Keratinocyte (primary cell): Measurements from ENCODE around the gene ADAM15. TPM values are rescaled to one million over a fixed set of nuclear protein-coding genes. Genes with fewer than 3 reads are reported as not detected.

ENCODE experiments used
- DNase-seq: peaks from one replicate; pipeline ENCODE4 v3.0.0-alpha.2; 2011; ENCODE audit warnings: low read depth, missing footprints, low spot score
- FAIRE-seq: peaks from 2 replicates; lab custom pipeline; 2011; peaks lifted over from hg19 to GRCh38; lab: Jason Lieb, UNC
- H2AFZ ChIP-seq: 2 replicates; pipeline ENCODE4 v1.6.0; 2012; ENCODE audit warnings: low read length, control low read depth, inconsistent platforms; ENCODE audit not compliant: control insufficient read depth
- H3K27ac ChIP-seq: 2 replicates; pipeline ENCODE4 v1.5.1; 2011; ENCODE audit warnings: low read length; ENCODE audit not compliant: control insufficient read depth, insufficient read depth
- H3K27me3 ChIP-seq: 3 replicates; pipeline ENCODE4 v1.6.0; 2011; ENCODE audit warnings: low read length; ENCODE audit not compliant: control insufficient read depth, insufficient read depth; ENCODE audit errors: extremely low read depth
- H3K36me3 ChIP-seq, 2 experiments: 2 replicates in 1 of 2; 3 replicates in 1 of 2; pipeline ENCODE4 v1.5.1; 2011; ENCODE audit warnings: low read length in 2 of 2, mild to moderate bottlenecking in 1 of 2; ENCODE audit not compliant: control insufficient read depth in 2 of 2, insufficient read depth in 2 of 2; ENCODE audit errors: extremely low read depth in 1 of 2
- H3K4me1 ChIP-seq: 3 replicates; pipeline ENCODE4 v1.5.1; 2011; ENCODE audit warnings: low read length; ENCODE audit not compliant: control insufficient read depth, insufficient read depth; ENCODE audit errors: extremely low read depth
- H3K4me2 ChIP-seq: 3 replicates; pipeline ENCODE4 v1.6.0; 2011; ENCODE audit warnings: low read depth, low read length; ENCODE audit not compliant: control insufficient read depth, insufficient read depth; ENCODE audit errors: extremely low read depth
- H3K4me3 ChIP-seq, 3 experiments: fragments of 200-600 bp in 1 of 3; sonication (generic) in 1 of 3; 2 replicates in 2 of 3; 3 replicates in 1 of 3; pipeline ENCODE4 v1.5.1; 2011 to 2016; ENCODE audit warnings: low read length in 3 of 3, mild to moderate bottlenecking in 3 of 3, control low read depth in 2 of 3, inconsistent platforms in 1 of 3, low read depth in 1 of 3, mixed read lengths in 1 of 3, mixed run types in 1 of 3, moderate library complexity in 1 of 3; ENCODE audit not compliant: control insufficient read depth in 2 of 3, insufficient read depth in 2 of 3; ENCODE audit errors: extremely low read depth in 1 of 3
- H3K79me2 ChIP-seq: 2 replicates; pipeline ENCODE4 v1.6.0; 2012; ENCODE audit warnings: low read length; ENCODE audit not compliant: control insufficient read depth, insufficient read depth
- H3K9ac ChIP-seq: 3 replicates; pipeline ENCODE4 v1.6.0; 2011; ENCODE audit warnings: low read length; ENCODE audit not compliant: control insufficient read depth, insufficient read depth; ENCODE audit errors: extremely low read depth
- H3K9me1 ChIP-seq: 3 replicates; pipeline ENCODE4 v1.6.0; 2011; ENCODE audit warnings: low read length; ENCODE audit not compliant: control insufficient read depth, insufficient read depth; ENCODE audit errors: extremely low read depth
- H3K9me3 ChIP-seq: 2 replicates; pipeline ENCODE4 v1.5.1; 2012; ENCODE audit warnings: low read depth, low read length; ENCODE audit not compliant: control insufficient read depth
- H4K20me1 ChIP-seq: 3 replicates; pipeline ENCODE4 v1.6.0; 2011; ENCODE audit warnings: low read length; ENCODE audit not compliant: control insufficient read depth, insufficient read depth; ENCODE audit errors: extremely low read depth
- EZH2 ChIP-seq: IDR thresholded peaks from one replicate; pipeline ENCODE4 v1.6.1; 2012; ENCODE audit warnings: inconsistent platforms, mild to moderate bottlenecking, low read length, moderate library complexity
- dilution Hi-C: fragments of 300-500 bp; cut with MboI; formaldehyde crosslinking; loops from one replicate; pipeline ENCODE4 v1.7.0; 2020; ENCODE audit warnings: low sequenced_read_pairs; ENCODE audit not compliant: extremely low pct_ligation_motif_present
- polyA plus RNA-seq, 5 experiments: library from polyadenylated mRNA; depleted of rRNA in 3 of 5; stranded (reverse) in 3 of 5; stranded (forward) in 1 of 5; unstranded in 1 of 5; fragments of >200 nt; gene quantifications; 1 replicate in 1 of 5; 2 replicates in 3 of 5; 3 replicates in 1 of 5; pipeline versions ENCODE4 v1.2.1 to v1.2.3, GENCODE V29; 2011 to 2012; ENCODE audit warnings: missing spikeins in 2 of 5, low read depth in 1 of 5, low replicate concordance in 1 of 5
- TF ChIP-seq, protein P1 (sequence below), 3 experiments: IDR thresholded peaks in 1 of 3; conservative IDR thresholded peaks in 1 of 3; optimal IDR thresholded peaks in 1 of 3; 2 replicates in 2 of 3; 3 replicates in 1 of 3; pipeline versions ENCODE3 to v1.5.1; 2011; ENCODE audit warnings: low read length in 3 of 3, mild to moderate bottlenecking in 3 of 3, moderate library complexity in 2 of 3, control low read depth in 1 of 3, inconsistent platforms in 1 of 3; ENCODE audit not compliant: insufficient read depth in 2 of 3; ENCODE audit errors: extremely low read depth in 1 of 3

The ADAM15 gene
- polyA plus RNA-seq, 1 donor (not counting 4 experiments of a cell fraction or from before 2014, with no cell fraction given) = 131 TPM

- H3K4me1 ChIP-seq = peaks cover 1% of the 10 kb centered on the region
- no peaks in the 10 kb centered on the region for H3K27me3 ChIP-seq
- H2AFZ ChIP-seq = no peak overlapping the region
- no peaks in the 10 kb centered on the region for H3K9me1 ChIP-seq
- no peaks in the 10 kb centered on the region for H3K36me3 ChIP-seq
- DNase-seq (no peak), FAIRE-seq (no peak)
- no peak overlapping the region for H3K9ac ChIP-seq
- no peak overlapping the region for H3K4me3 ChIP-seq
- no peaks in the 10 kb centered on the region for H3K9me3 ChIP-seq
- dilution Hi-C loops = no loop called here
- H3K27ac ChIP-seq = no peak overlapping the region
- H3K79me2 ChIP-seq = no peaks in the 10 kb centered on the region
- H4K20me1 ChIP-seq = no peaks in the 10 kb centered on the region
- no peak overlapping the region for H3K4me2 ChIP-seq
- TF ChIP-seq, protein P1, sequence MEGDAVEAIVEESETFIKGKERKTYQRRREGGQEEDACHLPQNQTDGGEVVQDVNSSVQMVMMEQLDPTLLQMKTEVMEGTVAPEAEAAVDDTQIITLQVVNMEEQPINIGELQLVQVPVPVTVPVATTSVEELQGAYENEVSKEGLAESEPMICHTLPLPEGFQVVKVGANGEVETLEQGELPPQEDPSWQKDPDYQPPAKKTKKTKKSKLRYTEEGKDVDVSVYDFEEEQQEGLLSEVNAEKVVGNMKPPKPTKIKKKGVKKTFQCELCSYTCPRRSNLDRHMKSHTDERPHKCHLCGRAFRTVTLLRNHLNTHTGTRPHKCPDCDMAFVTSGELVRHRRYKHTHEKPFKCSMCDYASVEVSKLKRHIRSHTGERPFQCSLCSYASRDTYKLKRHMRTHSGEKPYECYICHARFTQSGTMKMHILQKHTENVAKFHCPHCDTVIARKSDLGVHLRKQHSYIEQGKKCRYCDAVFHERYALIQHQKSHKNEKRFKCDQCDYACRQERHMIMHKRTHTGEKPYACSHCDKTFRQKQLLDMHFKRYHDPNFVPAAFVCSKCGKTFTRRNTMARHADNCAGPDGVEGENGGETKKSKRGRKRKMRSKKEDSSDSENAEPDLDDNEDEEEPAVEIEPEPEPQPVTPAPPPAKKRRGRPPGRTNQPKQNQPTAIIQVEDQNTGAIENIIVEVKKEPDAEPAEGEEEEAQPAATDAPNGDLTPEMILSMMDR (optimal IDR thresholded peaks at IDR 0.05 in 1 of 3, IDR thresholded peaks at IDR 0.05 in 1 of 3, conservative IDR thresholded peaks at IDR 0.05 in 1 of 3; ENCODE audit: extremely low read depth in 1 of 3, insufficient read depth in 2 of 3, low read length in 3 of 3) = no peak
- no peak for TF ChIP-seq EZH2
Measured at GRCh38 chr1:155108296-155108695, 57.2 kb downstream of the ADAM15 start.

GRCh38 chr1:155110381-155110780 lies 59.3 kb downstream of the ADAM15 start:
- no peak for TF ChIP-seq EZH2
- TF ChIP-seq, protein P1 (optimal IDR thresholded peaks at IDR 0.05 in 1 of 3, IDR thresholded peaks at IDR 0.05 in 1 of 3, conservative IDR thresholded peaks at IDR 0.05 in 1 of 3; ENCODE audit: extremely low read depth in 1 of 3, insufficient read depth in 2 of 3, low read length in 3 of 3) = no peak
- Histone ChIP-seq H3K36me3 (no peaks in the 10 kb centered on the region), H3K27me3 (no peaks in the 10 kb centered on the region), H3K27ac (no peak overlapping the region), H3K9me1 (no peaks in the 10 kb centered on the region), H4K20me1 (no peaks in the 10 kb centered on the region), H3K9ac (no peak overlapping the region), H3K4me1 (peaks cover 6% of the 10 kb centered on the region), H3K4me3 (no peak overlapping the region), H3K9me3 (no peaks in the 10 kb centered on the region), H2AFZ (no peak overlapping the region), H3K4me2 (no peak overlapping the region), H3K79me2 (no peaks in the 10 kb centered on the region)
- dilution Hi-C loops = no loop called here
- DNase-seq = no peak
- FAIRE-seq = no peak
